Stimulated activated CD4-positive, alpha-beta T cell treated with anti-CD3 and anti-CD28 coated beads, Interleukin-2, amount 100 ng/mL, for 4 hours (primary cell): ENCODE measurements around the gene UBTD2.
"Not testable (repeated sequence)": the region's sequence is repeated elsewhere in the genome, so short reads cannot be mapped to it uniquely, and the experiment has no call there.

Experiments used
- DNase-seq: peaks from one replicate; pipeline ENCODE4 v3.0.0-alpha.2; 2020; ENCODE audit warnings: low read depth

UBTD2 gene, protein sequence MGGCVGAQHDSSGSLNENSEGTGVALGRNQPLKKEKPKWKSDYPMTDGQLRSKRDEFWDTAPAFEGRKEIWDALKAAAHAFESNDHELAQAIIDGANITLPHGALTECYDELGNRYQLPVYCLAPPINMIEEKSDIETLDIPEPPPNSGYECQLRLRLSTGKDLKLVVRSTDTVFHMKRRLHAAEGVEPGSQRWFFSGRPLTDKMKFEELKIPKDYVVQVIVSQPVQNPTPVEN

DNA sequence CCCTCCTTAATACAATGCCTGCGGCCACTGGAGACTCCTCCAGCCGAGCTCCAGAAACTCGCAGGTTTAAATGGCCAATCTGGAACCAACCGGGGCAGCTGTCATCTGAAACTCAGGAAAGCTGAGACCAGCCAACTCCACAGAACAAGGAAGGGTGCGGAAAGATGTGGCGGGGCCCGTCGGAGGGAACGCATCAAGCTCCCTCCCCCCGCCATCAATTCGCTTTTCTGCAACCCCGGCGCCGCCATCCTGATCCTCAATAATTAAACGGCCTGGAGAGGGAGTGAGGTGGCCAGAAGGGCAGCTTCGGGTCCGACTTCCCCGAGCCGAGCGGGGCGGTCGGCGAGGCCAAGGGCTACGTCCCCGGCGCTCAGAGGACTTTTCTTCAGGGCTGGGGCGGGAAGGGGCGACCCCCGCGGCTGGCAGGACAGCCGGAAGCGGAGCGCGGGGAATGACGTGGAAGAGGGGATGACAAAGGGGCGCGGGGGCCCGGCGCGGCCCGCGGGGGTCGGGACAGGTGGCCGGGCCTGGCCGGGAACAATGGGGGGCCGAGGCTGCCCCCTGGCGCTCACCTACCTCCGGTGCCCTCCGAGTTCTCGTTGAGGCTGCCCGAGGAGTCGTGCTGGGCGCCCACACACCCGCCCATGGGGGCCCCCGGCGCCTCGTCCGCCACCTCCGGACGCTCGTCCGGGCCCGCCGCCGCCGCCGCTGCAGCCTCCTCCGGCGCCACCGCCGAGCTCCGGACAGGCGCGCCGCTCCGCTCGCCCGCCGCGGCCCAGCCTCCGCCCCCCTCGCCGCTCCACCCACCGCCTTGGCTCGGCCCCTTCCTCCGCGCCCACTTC is at the start of gene UBTD2:
TSS of gene UBTD2 (minus strand) at position 745 of the 842 bp plus-strand sequence. CDS start at position 646, 99 bp downstream.
- peak; percentile 54 for DNase-seq

DNA sequence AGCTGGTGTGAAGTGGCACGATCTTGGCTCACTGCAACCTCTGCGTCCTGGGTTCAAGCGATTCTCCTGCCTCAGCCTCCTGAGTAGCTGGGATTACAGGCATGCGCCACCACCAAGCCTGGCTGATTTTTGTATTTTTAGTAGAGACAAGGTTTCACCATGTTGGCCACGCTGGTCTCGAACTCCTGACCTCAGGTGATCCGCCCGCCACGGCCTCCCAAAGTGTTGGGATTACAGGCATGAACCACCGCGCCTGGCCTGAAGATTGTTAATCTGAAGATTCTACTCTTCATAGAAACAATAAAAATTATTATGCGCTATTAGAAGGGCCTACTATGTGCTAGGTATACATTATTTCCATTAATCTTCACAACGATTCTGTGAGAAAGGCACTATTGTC is 43.3 kb upstream of the UBTD2 start:
- DNase-seq, result not testable (repeated sequence)

DNA sequence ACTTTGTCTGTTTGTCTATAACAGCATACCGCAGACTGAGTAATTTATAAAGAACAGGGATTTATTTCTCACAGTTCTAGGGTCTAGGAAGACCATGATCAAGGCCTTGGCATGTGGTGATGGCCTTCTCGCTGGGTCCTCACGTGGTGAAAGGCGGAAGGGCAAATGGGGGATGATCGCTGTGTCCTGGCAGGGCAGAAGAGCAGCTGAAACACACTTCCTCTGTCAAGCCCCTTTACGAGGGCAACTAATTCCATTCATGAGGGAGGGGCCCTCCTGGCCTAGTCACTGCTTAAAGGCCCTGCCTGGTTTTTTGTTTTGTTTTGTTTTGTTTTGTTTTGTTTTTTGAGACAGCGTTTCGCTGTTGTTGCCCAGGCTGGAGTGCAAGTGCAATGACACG is 41.9 kb upstream of the UBTD2 start:
- no peak for DNase-seq

DNA sequence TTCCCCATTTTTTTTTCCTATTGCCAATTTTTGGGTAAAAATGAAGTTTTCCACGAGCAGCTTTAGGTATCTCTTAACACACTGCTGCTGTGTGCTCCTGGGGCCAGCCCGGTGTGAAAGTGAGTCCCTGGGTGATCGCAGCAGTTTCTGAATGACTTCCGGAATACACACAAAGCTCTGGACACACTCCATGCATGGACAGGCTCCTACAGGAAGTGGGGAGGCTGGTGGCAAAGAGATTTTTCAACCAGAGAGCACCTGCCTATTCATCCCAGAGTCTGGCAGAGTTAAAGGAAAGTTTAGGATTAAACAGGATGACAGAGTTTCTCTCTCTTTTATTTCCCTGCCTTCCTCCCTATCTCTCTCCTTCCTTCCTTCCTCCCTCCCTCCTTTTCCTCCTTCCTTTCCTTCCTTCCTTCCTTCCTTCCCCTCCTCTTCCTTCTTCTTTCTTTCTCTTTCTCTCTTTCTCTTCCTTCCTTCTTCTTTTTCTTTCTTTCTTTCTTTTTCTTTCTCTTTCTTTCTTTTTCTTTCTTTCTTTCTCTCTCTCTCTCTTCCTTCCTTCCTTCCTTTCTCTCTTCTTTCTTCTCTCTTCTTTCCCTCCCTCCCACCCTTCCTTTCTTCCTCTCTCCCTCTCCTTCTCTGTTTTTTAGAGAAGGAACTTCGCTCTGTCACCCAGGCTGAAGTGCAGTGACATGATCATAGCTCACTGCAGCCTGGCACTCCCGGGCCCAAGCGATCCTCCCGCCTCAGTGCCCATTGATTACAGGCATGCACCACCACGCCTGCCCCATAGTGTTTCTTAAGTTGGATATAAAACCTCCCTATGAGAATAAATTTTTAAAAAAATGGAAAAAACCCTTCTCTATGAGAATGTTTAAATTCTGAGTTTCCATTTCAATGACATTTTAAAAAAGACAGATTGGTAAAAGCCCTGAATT is 38.7 kb upstream of the UBTD2 start:
- DNase-seq, result no peak

DNA sequence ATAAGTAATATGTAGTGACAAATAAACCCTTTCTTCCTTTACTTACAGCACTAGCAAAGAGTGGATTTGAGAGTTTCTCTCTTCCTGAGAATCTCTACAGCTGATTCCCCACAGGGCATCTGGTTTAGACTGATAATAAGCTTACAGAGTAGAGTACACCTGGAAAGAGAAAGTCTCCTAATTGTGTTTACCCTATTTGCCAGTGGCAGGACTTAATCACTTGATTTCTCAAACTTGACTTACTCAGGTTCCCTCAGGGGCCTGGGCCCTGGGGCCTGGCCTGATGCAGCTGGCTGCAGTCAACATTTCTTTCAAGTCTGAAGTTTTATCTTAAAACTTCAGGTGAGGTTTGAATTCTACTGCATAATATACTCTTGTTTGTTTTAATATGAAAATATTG is 38.0 kb upstream of the UBTD2 start:
- DNase-seq, result no peak

DNA sequence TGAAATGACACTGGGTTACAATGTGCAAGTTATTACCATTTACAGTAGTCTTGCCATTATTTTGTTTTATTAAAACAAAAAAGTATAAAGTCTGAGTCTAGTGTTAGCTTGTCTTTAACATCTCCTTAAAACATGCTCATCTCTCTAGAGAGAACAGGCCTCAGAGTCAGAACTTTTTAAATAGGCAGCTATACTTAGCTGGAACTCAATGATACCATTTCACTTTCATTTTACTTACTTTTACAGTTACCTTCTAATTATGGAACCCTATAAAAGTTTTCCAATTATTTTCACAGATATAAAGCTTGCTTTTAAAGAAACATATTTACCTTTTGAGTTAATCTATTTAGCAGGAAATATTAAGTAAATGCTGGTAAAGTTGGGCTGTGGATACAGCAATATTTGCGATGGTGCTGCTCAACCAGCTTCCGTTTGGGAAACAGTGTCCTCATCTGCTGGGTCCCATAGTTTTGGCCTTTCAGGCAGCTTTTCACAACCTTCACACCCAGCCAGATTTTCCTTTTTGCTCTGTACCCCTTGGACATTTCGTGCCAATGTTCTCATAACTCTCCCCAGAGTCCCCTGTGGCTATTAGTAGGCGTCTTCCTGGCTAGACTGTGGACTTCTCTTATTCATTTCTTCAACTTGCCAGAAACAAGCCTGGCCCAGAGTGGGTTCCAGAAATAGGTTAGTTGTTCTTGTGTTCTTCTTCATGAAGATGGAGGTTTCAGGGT is 36.3 kb upstream of the UBTD2 start:
- DNase-seq, result no peak

DNA sequence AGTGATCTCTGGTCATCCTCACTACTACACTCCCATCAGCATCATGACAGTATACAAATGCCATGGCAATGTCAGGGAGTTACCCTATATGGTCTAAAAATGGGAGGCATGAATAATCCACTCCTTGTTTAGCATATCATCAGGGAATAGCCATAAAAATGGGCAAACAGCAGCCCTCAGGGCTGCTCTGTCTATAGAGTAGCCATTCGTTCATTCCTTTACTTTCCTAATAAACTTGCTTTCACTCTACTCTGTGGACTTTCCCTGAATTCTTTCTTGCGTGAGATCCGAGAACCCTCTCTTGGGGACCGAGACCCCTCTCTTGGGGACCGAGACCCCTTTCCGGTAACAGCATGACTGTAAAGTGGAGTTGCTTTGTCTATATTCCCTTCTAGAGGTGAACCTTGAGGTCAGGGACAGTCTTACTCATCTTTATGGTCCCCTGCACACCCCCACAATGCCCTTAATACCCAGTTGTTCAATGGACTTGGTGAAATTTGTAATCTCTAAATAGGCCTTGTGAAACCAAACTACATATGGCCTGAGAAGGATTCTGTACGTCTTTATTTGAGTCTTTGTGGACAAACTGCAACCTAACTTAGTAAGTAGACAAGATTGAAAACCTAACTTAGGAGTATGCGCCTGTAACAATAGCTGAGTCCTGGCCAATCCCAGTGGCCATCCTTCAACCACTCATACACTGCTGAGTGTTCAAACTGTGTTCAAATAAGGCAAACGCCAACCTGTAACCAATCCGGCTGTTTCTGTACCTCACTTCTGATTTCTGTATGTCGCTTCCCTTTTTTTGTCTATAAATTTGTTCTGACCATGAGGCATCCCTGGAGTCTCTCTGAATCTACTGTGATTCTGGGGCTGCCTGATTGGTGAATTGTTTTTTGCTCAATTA is 32.3 kb upstream of the UBTD2 start:
- no peak for DNase-seq

DNA sequence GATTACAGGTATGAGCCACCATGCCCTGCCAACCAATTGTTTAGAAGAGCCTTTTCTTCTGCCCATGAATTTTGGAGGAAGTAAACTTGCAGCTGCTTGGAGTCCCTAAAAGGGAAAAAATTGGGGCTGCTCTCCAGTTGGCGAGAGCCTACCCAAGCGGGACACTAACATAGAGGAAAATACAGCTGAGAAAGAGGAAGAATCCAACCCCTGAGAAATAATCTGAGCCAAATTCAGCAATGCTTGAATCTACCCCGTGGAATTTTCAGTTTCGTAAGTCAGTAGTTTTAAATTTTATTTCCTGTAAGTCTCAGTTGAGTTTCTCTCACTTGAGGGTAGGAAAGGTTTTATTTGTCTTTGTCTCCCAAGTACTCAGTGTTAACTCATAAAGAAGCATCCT is 30.4 kb upstream of the UBTD2 start:
- no peak for DNase-seq

DNA sequence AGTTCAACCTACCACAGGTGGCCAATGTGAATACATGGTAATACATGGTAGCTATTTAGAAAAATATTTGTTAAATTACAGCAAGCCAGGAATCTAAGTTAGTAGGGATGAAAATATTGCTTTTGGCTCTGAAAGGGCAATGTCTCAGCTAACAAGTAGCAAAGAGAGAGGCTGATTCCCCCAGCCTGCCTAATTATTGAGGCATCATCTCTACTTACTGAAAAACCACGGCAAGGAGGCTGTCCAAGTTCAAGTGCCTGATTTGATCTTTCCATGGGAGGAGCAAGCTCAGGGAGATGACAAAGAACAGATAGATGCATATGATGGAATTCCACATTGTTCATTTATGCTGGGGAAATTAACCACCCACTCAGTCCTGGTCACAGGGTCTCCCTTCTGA is 28.7 kb upstream of the UBTD2 start:
- no peak for DNase-seq

DNA sequence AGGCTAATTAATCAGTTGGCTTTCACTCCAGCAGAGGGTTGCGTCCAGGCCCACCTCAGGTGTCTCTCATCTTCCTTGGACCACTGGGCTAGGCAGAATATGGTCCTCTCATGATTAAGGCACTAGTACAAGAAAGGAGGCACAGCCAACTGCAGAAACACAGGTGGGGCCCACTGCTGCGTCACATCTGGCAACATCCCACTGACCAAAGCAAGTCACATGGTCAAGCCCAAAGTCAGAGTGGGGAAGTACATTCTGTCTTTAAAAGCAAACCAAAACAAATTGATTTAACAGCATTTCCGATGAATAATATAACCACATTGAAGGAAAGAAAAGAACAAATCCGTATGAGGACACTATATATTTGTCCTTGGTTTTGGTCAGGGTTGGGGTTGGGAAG is 28.0 kb upstream of the UBTD2 start:
- no peak for DNase-seq

DNA sequence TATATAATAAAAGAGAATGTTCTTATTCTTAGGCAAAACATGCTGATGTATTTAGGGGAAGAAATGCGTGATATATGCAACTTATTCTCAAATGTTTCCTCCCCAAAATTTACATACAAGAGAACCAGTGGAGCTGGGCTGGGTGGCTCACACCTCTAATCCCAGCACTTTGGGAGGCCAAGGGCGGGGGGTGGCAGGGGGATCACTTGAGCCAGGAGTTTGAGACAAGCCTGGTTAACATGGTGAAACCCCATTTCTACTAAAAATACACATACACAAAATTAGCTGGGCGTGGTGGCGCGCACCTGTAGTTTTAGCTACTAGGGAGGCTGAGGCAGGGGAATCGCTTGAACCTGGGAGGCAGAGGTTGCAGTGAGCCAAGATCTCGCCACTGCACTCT is 27.5 kb upstream of the UBTD2 start:
- DNase-seq, result no peak

DNA sequence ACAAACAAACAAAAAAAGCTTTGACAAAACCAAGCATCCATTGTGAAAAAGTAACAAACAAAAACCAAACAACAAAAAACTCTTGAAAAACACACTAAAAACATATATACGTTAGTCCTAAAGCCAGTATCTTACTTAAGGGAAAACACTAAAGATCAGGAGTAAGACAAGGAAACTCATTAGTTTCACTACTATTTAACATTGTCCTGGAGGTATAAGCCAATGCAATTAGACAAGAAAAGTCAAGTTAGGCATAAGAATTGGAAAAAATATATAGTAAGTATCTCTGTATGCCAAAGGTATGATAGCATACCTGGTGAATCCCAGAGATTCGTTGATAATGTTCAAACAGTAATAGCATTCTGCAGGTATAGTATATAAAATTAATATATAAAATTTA is 21.8 kb upstream of the UBTD2 start:
- DNase-seq, result no peak

DNA sequence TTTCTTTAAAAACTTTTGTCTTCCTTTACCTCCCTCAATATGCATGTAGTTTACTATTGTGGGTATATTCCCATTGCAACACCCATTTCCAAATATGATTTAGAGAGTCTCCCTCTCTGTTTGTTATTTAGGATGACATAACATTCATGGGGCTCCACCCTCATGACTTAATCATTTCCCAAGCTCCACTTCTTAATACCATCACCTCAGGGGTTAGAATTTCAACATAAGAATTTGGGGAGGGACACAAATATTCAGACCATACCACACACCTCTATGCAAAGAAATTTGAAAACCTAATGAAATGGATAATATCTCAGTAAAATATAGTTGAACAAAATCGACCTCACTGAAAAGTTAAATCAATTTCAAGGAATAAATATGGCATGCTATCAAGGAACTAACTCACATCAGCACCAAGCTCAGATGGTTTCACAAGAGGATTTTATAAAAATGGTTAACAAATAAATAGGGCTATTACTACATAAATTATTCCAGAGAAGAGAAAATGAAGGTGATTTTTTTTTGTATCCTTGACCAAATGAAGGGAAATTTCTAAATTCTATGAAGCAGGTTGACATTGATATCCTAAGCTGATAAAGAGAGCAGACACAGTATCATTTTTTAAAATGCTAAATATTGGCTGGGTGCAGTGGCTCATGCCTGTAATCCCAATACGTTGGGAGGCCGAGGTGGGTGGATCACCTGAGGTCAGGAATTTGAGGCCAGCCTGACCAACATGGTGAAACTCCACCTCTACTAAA is 20.2 kb upstream of the UBTD2 start:
- DNase-seq, result no peak

DNA sequence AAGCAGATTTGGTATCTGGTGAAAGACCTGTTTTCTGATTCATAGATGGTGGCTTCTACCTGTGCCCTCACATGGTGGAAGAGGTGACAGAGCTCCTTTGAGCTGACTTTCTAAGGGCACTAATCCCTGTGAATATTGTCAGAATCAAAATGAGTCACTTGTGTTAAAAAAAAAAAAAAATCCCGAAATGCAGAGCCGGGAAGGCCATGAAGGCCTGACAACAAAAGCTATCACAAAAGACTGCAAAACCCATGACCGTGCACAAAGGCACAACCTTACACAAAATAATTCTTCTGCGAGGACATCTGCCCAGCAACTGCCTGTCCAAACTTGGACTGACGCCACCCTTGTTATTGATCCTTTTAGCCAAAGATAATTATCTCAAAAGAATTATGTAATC is 19.6 kb upstream of the UBTD2 start:
- no peak for DNase-seq

DNA sequence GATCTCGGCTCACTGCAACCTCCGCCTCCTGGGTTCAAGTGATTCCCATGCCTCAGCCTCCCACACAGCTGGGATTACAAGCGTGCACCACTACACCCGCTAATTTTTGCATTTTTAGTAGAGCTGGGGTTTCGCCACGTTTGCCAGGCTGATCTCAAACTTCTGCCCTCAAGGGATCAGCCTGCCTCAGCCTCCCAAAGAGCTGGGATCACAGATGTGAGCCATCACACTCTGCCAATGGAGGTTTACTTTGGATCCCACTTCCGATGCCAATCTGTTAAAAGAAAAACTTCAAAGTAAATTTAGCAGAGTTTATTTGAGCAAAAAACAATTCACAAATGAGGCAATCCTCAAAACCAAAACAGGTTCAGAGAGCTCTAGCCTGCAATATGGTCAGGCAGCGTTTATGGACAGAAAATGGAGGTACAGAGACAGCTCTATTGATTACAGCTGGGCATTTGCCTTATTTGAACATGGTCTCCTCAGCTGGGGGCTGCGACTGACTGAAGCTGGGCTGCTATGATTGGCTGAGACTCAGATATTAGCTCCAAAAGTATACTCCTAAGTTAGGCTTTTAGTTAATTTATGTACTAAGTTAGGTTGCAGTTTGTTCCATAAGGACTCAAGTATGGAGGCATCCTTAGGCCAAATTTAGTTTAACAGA is 18.6 kb upstream of the UBTD2 start:
- DNase-seq, result no peak

DNA sequence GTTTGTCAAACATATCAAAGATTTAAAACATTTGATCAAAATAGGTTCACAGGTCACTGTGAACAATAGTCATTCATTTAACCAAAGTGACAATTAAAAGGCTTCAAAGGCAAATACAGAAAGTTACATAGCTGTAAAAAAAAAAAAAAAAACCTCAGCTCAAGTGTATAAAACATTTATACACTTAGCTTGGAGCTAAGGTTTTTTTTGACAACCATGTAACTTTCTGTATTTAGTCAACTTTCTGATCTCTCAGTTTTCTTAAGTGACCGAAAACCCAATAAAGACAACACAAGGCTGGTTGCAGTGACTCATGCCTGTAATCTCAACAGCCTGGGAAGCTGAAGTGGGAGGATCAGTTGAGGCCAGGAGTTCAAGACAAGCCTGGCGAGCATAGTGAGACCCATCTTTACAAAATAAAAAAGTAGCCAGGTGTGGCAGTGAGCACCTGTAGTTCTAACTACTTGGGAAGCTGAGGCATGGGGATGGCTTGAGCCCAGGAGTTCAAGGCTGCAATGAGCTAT is 16.4 kb upstream of the UBTD2 start:
- no peak for DNase-seq

DNA sequence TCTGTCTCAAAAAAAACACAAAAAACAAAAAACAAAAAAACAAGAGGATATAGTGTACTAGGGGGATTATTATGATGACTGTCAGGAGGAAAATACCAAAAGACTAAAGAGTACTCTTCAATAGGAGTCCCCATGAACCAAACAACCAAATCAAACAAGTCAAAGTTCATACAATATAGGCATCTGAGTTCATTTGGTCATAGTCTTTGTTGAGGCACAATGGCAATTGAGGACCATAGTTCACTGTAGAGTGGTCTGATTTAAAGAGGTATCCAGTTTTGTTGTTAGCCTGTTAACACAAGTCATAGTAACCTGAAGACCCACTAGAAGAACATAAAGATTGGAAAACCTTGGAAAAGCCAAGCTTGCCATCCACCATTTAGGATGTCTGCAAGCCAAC is 11.3 kb upstream of the UBTD2 start:
- DNase-seq, result no peak

DNA sequence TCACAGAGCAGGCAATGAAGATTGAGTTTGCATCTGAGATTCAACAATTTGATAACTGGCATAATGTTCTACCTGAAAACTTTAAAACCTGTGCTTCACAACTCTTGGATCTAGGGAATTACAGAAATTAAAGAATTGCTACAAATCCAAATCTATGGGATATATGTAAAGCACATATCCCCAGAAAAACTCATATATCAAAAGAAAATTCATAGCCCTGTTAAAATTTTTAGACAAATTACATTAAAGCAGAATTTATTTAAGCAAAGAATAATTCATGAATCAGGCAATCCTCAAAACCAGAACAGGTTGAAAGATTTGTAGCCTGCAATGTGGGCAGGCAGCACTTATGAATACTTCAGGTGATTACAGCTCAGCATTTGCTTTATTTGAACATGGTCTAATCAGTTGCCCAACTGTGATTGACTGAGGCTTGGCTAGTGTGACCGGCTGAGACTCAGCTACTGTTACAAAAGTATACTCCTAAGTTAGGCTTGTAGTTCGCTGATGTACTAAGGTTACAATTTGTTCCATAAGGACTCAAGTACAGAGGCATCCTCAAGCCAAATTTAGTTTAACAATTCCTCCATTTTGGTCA is 10.3 kb upstream of the UBTD2 start:
- no peak for DNase-seq
